Lower leg skin (tissue), 4 donors: ENCODE results near the gene NRXN3. TPM values are rescaled to one million over a fixed set of nuclear protein-coding genes. Genes with fewer than 3 reads are reported as not detected.

Experiments
- DNase-seq, 2 donors: peaks; one replicate each; pipeline ENCODE4 v3.0.0-alpha.2; 2019; ENCODE audit warnings: low spot score in 2 of 2
- H3K4me3 ChIP-seq: fragments of 200-600 bp; sonication (generic); 2 replicates; pipeline ENCODE4 v1.5.1; 2017; ENCODE audit warnings: mild to moderate bottlenecking, low read depth; ENCODE audit not compliant: poor library complexity, severe bottlenecking
- POLR2A ChIP-seq, 2 donors: fragments of 450-650 bp; IDR thresholded peaks; one replicate each; pipeline ENCODE4 v1.6.1; 2016 to 2017; ENCODE audit warnings: antibody characterized with exemption in 2 of 2, mild to moderate bottlenecking in 1 of 2, moderate library complexity in 1 of 2
- WGBS, 2 donors: methylation state at CpG; one replicate each; pipeline ENCODE4 v1.1.5; 2018; 5-methylcytosine and 5-hydroxymethylcytosine counted together
- intact Hi-C: fragments of 100-400 bp; cut with DNase I; formaldehyde crosslinking; loops from one replicate; pipeline ENCODE4 v1.15.0; 2023; ENCODE audit warnings: low total_unique reads
- total RNA-seq, 4 donors: library from RNA; depleted of rRNA; stranded (reverse); fragments of >200 nt; gene quantifications; one replicate each; pipeline ENCODE4 v1.1.0, GENCODE V29; 2016
- TF ChIP-seq, protein P1 (sequence below), 3 donors: fragments of 450-650 bp; IDR thresholded peaks; one replicate each; pipeline ENCODE4 v1.5.1; 2016; ENCODE audit warnings: antibody characterized with exemption in 3 of 3, mild to moderate bottlenecking in 3 of 3, moderate library complexity in 2 of 3

The NRXN3 gene
- total RNA-seq, 4 donors from 2014 or later, result 0.61 to 2.4 (median 1.7) TPM

DNA sequence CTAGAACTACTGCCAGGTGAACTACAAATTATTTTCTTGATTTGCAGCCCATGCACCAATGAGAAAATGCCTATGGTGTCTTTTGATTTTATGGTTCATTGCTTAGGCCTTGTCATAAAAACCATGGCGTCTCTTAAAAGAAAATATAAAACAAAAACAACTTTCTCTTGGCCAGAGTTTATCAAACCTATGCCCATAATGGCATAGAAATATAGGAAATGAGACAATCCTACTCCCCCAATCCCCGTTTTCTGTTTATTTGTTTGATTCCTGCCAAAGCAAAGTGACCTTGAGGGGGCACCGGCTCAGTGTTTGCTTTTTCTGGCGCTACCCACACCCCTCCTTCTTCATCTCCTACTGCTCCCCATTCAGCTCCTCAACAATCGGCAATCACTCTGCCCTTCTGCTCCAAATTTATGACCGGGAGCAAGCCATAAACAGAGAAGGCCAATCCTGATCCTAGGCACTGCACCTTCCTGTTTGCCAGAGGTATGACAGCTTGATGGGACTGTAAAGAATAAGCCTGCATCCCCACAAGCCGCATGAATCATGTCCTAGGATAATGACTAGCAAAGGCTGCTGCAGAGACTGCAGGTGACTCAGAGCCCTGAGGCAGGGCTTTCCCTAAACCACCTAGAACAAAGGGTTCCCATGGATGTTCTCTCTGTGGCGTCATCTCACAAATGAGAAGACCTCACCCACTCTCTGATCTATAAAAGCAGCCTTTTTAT is 874.9 kb downstream of the NRXN3 start:
- WGBS, 2 donors, result 38 to 44% methylated on average over 8 of the region's 8 CpGs
- peak in 1 of 2 donors; percentile 43 for DNase-seq
- TF ChIP-seq, protein P1, sequence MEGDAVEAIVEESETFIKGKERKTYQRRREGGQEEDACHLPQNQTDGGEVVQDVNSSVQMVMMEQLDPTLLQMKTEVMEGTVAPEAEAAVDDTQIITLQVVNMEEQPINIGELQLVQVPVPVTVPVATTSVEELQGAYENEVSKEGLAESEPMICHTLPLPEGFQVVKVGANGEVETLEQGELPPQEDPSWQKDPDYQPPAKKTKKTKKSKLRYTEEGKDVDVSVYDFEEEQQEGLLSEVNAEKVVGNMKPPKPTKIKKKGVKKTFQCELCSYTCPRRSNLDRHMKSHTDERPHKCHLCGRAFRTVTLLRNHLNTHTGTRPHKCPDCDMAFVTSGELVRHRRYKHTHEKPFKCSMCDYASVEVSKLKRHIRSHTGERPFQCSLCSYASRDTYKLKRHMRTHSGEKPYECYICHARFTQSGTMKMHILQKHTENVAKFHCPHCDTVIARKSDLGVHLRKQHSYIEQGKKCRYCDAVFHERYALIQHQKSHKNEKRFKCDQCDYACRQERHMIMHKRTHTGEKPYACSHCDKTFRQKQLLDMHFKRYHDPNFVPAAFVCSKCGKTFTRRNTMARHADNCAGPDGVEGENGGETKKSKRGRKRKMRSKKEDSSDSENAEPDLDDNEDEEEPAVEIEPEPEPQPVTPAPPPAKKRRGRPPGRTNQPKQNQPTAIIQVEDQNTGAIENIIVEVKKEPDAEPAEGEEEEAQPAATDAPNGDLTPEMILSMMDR (IDR thresholded peaks at IDR 0.05), result no peak
- TF ChIP-seq POLR2A (IDR thresholded peaks at IDR 0.05), result no peak
- intact Hi-C loops, result no loop called here
- no peak overlapping the region for H3K4me3 ChIP-seq

- 55 to 61% methylated on average over 6 of the region's 6 CpGs for WGBS, 2 donors
- no peak for TF ChIP-seq POLR2A (IDR thresholded peaks at IDR 0.05)
- TF ChIP-seq, protein P1 (IDR thresholded peaks at IDR 0.05), result no peak
Observed at GRCh38 chr14:79050787-79051727, 880.9 kb downstream of the NRXN3 start.

GRCh38 chr14:79051742-79052141 is 881.6 kb downstream of the NRXN3 start:
- DNase-seq, result no peak
- WGBS, 2 donors, result 82 to 89% methylated on average over 4 of the region's 4 CpGs
- H3K4me3 ChIP-seq, result no peak overlapping the region
- intact Hi-C loops, result no loop called here
- TF ChIP-seq POLR2A (IDR thresholded peaks at IDR 0.05), result no peak
- TF ChIP-seq, protein P1 (IDR thresholded peaks at IDR 0.05), result no peak

More at GRCh38 chr14:79050787-79051727, 880.9 kb downstream of the NRXN3 start:
- no peak overlapping the region for H3K4me3 ChIP-seq
- intact Hi-C loops, result no loop called here
- DNase-seq, result no peak

- H3K4me3 ChIP-seq, result no peak overlapping the region
- TF ChIP-seq, protein P1 (IDR thresholded peaks at IDR 0.05), result no peak
- no peak for TF ChIP-seq POLR2A (IDR thresholded peaks at IDR 0.05)
- no peak for DNase-seq
- intact Hi-C loops, result no loop called here
- WGBS, 2 donors, result 83 to 93% methylated on average over 1 of the region's 1 CpG
Observed at GRCh38 chr14:79056879-79057278, 886.7 kb downstream of the NRXN3 start.

DNA sequence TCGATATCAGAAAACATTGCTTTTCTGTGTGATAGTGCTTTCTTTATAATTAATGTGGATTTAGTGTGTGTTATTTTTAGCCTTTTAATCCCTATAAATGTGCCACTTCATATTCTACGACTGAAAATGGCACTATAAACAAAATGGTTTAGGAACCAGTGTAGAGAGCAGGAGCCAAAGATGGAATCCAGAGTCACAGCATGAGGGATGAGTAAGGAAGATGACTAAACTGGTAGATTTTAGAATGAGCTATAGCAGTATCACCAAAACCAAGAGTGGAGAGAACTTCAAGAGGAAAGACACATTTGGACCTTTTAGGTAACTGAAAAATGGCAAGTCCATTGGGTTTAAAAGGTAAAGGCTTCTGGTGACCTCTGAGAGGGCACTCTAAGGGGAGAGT is 887.2 kb downstream of the NRXN3 start:
- intact Hi-C loops, result no loop called here
- WGBS, 2 donors, result 79 to 86% methylated on average over 2 of the region's 2 CpGs
- no peak for DNase-seq
- TF ChIP-seq, protein P1 (IDR thresholded peaks at IDR 0.05), result no peak
- no peak for TF ChIP-seq POLR2A (IDR thresholded peaks at IDR 0.05)
- no peak overlapping the region for H3K4me3 ChIP-seq
